NCI-H146 treated with DMSO at 0.1 percent for 48 hours (cell line): ENCODE data around the gene GLRX2.

ENCODE experiments used
- DNase-seq: peaks from one replicate; lab custom pipeline; 2025; ENCODE audit not compliant: unreplicated experiment; lab: John Stamatoyannopoulos, UW

GLRX2 gene

GRCh38 chr1:193113258-193113991, 8.2 kb upstream of the GLRX2 start:
- no peak for DNase-seq

GRCh38 chr1:193111641-193112090, 6.5 kb upstream of the GLRX2 start:
- no peak for DNase-seq

- DNase-seq, result no peak
These were observed 5.7 kb upstream of the GLRX2 start for GRCh38 chr1:193110864-193111263.

- DNase-seq, result no peak
These were observed 5.0 kb upstream of the GLRX2 start for GRCh38 chr1:193110246-193110645.

- DNase-seq, result no peak
These were observed 4.4 kb upstream of the GLRX2 start for GRCh38 chr1:193109619-193110018.

GRCh38 chr1:193108471-193108870, 3.3 kb upstream of the GLRX2 start:
- no peak for DNase-seq

GRCh38 chr1:193105821-193106177, 585 bp upstream of the GLRX2 start:
- no peak for DNase-seq

GRCh38 chr1:193104502-193104906, 710 bp downstream of the GLRX2 start:
- peak; percentile 40 for DNase-seq

- DNase-seq, result no peak
These were observed 1.3 kb downstream of the GLRX2 start for GRCh38 chr1:193103759-193104501.

GRCh38 chr1:193102662-193103061, 2.6 kb downstream of the GLRX2 start:
- DNase-seq, result no peak

- no peak for DNase-seq
These were observed 11.1 kb downstream of the GLRX2 start for GRCh38 chr1:193094112-193094511.

- no peak for DNase-seq
These were observed 14.3 kb downstream of the GLRX2 start for GRCh38 chr1:193090865-193091264.

- no peak for DNase-seq
These were observed 17.3 kb downstream of the GLRX2 start for GRCh38 chr1:193087893-193088292.

- no peak for DNase-seq
These were observed 18.9 kb downstream of the GLRX2 start for GRCh38 chr1:193086342-193086741.

GRCh38 chr1:193085263-193085662, 20.0 kb downstream of the GLRX2 start:
- no peak for DNase-seq

- no peak for DNase-seq
These were observed 21.7 kb downstream of the GLRX2 start for GRCh38 chr1:193083365-193084088.

GRCh38 chr1:193079187-193079586, 26.0 kb downstream of the GLRX2 start:
- DNase-seq, result no peak

GRCh38 chr1:193077991-193078390, 27.2 kb downstream of the GLRX2 start:
- no peak for DNase-seq

- DNase-seq, result no peak
These were observed 34.3 kb downstream of the GLRX2 start for GRCh38 chr1:193070942-193071341.

GRCh38 chr1:193070386-193070753, 34.8 kb downstream of the GLRX2 start:
- no peak for DNase-seq

- DNase-seq, result no peak
These were observed 35.3 kb downstream of the GLRX2 start for GRCh38 chr1:193069748-193070385.
